DND-41 (cell line): ENCODE data around the gene MTHFR.

Source experiments
- EZH2 ChIP-seq: IDR thresholded peaks from 3 replicates; pipeline ENCODE4 v1.6.1; 2012; ENCODE audit warnings: borderline replicate concordance, low read depth, mild to moderate bottlenecking, moderate library complexity, low read length, inconsistent platforms; ENCODE audit not compliant: severe bottlenecking
- TF ChIP-seq, protein P1 (sequence below): IDR thresholded peaks from 2 replicates; pipeline ENCODE4 v1.5.1; 2012; ENCODE audit warnings: borderline replicate concordance, low read length, moderate library complexity, mild to moderate bottlenecking; ENCODE audit not compliant: poor library complexity, severe bottlenecking; ENCODE audit errors: extremely low read depth

GRCh38 chr1:11825131-11825530, 19.4 kb upstream of the MTHFR start:
- no peak for TF ChIP-seq EZH2
- TF ChIP-seq, protein P1, sequence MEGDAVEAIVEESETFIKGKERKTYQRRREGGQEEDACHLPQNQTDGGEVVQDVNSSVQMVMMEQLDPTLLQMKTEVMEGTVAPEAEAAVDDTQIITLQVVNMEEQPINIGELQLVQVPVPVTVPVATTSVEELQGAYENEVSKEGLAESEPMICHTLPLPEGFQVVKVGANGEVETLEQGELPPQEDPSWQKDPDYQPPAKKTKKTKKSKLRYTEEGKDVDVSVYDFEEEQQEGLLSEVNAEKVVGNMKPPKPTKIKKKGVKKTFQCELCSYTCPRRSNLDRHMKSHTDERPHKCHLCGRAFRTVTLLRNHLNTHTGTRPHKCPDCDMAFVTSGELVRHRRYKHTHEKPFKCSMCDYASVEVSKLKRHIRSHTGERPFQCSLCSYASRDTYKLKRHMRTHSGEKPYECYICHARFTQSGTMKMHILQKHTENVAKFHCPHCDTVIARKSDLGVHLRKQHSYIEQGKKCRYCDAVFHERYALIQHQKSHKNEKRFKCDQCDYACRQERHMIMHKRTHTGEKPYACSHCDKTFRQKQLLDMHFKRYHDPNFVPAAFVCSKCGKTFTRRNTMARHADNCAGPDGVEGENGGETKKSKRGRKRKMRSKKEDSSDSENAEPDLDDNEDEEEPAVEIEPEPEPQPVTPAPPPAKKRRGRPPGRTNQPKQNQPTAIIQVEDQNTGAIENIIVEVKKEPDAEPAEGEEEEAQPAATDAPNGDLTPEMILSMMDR, result no peak
